Fibroblast of skin of left quadriceps (primary cell): ENCODE measurements around the gene ENAH.
"Not testable (repeated sequence)": the region's sequence is repeated elsewhere in the genome, so short reads cannot be mapped to it uniquely, and the experiment has no call there.

Source experiments
- DNase-seq, 2 experiments: peaks; one replicate each; pipeline ENCODE4 v3.0.0-alpha.2; 2013; ENCODE audit warnings: low read depth in 2 of 2

ENAH gene

GRCh38 chr1:225473676-225474438 lies 179.1 kb downstream of the ENAH start:
- not testable (repeated sequence) for DNase-seq

GRCh38 chr1:225473266-225473665 lies 179.7 kb downstream of the ENAH start:
- DNase-seq, result not testable (repeated sequence)

GRCh38 chr1:225471453-225472301 lies 181.2 kb downstream of the ENAH start:
- DNase-seq, result no peak

- DNase-seq, result no peak
Measured at GRCh38 chr1:225471109-225471452, 181.8 kb downstream of the ENAH start.

GRCh38 chr1:225470211-225471108 lies 182.5 kb downstream of the ENAH start:
- no peak for DNase-seq

- no peak for DNase-seq
Measured at GRCh38 chr1:225469051-225469450, 183.9 kb downstream of the ENAH start.

- DNase-seq, result no peak
Measured at GRCh38 chr1:225468270-225469020, 184.5 kb downstream of the ENAH start.

- DNase-seq, result no peak
Measured at GRCh38 chr1:225467193-225468020, 185.5 kb downstream of the ENAH start.

GRCh38 chr1:225466848-225467192 lies 186.1 kb downstream of the ENAH start:
- no peak for DNase-seq

- DNase-seq, result no peak
Measured at GRCh38 chr1:225465793-225466517, 187.0 kb downstream of the ENAH start.

- no peak for DNase-seq
Measured at GRCh38 chr1:225464851-225465792, 187.8 kb downstream of the ENAH start.

GRCh38 chr1:225462714-225463574 lies 190.0 kb downstream of the ENAH start:
- DNase-seq, result no peak

GRCh38 chr1:225462429-225462713 lies 190.6 kb downstream of the ENAH start:
- DNase-seq, result no peak

- DNase-seq, result no peak
Measured at GRCh38 chr1:225461533-225462428, 191.1 kb downstream of the ENAH start.

GRCh38 chr1:225460737-225461532 lies 192.0 kb downstream of the ENAH start:
- DNase-seq, result no peak
